SK-N-SH (cell line): ENCODE results near the gene VCAN. TPM values are rescaled to one million over a fixed set of nuclear protein-coding genes. Genes with fewer than 3 reads are reported as not detected.

Experiments used
- CTCF ChIA-PET: fragments of 300-600, 350-600 bp; formaldehyde crosslinking; extraction: SDS; loops from one replicate; lab custom pipeline; 2021; lab: Yijun Ruan, JAX
- POLR2A ChIA-PET: fragments of 350-600 bp; sonication (Branson Sonifier 250); formaldehyde crosslinking; extraction: SDS; loops from one replicate; lab custom pipeline; 2020; ENCODE audit warnings: antibody characterized with exemption, inconsistent platforms; lab: Yijun Ruan, JAX
- DNase-seq: peaks from one replicate; pipeline ENCODE4 v3.0.0; 2012
- H2AFZ ChIP-seq: fragments of 200-600 bp; sonication (generic); 2 replicates; pipeline ENCODE4 v1.8.1; 2016; ENCODE audit warnings: antibody characterized with exemption, mild to moderate bottlenecking, low read depth
- H3F3A ChIP-seq: fragments of 200-600 bp; sonication (generic); replicated peaks from 2 replicates; pipeline ENCODE3; 2016; ENCODE audit warnings: antibody characterized with exemption, mild to moderate bottlenecking; ENCODE audit not compliant: insufficient read depth
- H3K27ac ChIP-seq, 2 experiments: fragments of 200-500 bp in 1 of 2; fragments of 200-600 bp in 1 of 2; sonication (Bioruptor generic) in 1 of 2; sonication (generic), shearing (Covaris generic) in 1 of 2; 2 replicates each; pipeline versions ENCODE4 v1.5.1 to v1.6.1; 2014 to 2016; ENCODE audit warnings: low read depth in 2 of 2, inconsistent platforms in 1 of 2, low read length in 1 of 2, mild to moderate bottlenecking in 1 of 2, mixed read lengths in 1 of 2
- H3K27me3 ChIP-seq: fragments of 200-600 bp; sonication (generic), shearing (Covaris generic); 2 replicates; pipeline ENCODE4 v1.6.1; 2016; ENCODE audit warnings: mixed run types; ENCODE audit not compliant: insufficient read depth
- H3K36me3 ChIP-seq, 2 experiments: fragments of 200-500 bp in 1 of 2; fragments of 200-600 bp in 1 of 2; sonication (Bioruptor generic) in 1 of 2; sonication (generic) in 1 of 2; replicated peaks in 1 of 2; 2 replicates each; pipeline versions ENCODE3 to v1.5.1; 2014 to 2016; ENCODE audit warnings: low read length in 1 of 2, mild to moderate bottlenecking in 1 of 2; ENCODE audit not compliant: insufficient read depth in 2 of 2, control insufficient read depth in 1 of 2
- H3K4me1 ChIP-seq, 2 experiments: fragments of 200-500 bp in 1 of 2; fragments of 200-600 bp in 1 of 2; sonication (Bioruptor generic) in 1 of 2; sonication (generic), shearing (Covaris generic) in 1 of 2; 2 replicates each; pipeline versions ENCODE4 v1.5.1 to v1.6.1; 2014 to 2016; ENCODE audit warnings: low read depth in 1 of 2, low read length in 1 of 2, mixed run types in 1 of 2; ENCODE audit not compliant: insufficient read depth in 2 of 2, control insufficient read depth in 1 of 2
- H3K4me2 ChIP-seq: fragments of 200-600 bp; sonication (generic), shearing (Covaris generic); 2 replicates; pipeline ENCODE4 v1.6.1; 2017; ENCODE audit warnings: mixed run types
- H3K4me3 ChIP-seq, 2 experiments: fragments of 200-500 bp in 1 of 2; fragments of 200-600 bp in 1 of 2; sonication (Bioruptor generic) in 1 of 2; sonication (generic), shearing (Covaris generic) in 1 of 2; 2 replicates each; pipeline versions ENCODE4 v1.5.1 to v1.8.1; 2014 to 2016; ENCODE audit warnings: low read depth in 2 of 2, inconsistent platforms in 1 of 2, low read length in 1 of 2, mild to moderate bottlenecking in 1 of 2, mixed read lengths in 1 of 2, moderate library complexity in 1 of 2
- H3K79me2 ChIP-seq: fragments of 200-600 bp; sonication (generic); 2 replicates; pipeline ENCODE4 v1.8.1; 2017; ENCODE audit warnings: mild to moderate bottlenecking; ENCODE audit not compliant: insufficient read depth
- H3K9ac ChIP-seq: fragments of 200-600 bp; sonication (generic); 2 replicates; pipeline ENCODE4 v1.6.1; 2017; ENCODE audit warnings: mixed run types
- H3K9me2 ChIP-seq: fragments of 200-600 bp; sonication (generic); 2 replicates; pipeline ENCODE4 v1.6.1; 2017; ENCODE audit warnings: mixed run types
- H3K9me3 ChIP-seq: fragments of 200-600 bp; sonication (generic); 2 replicates; pipeline ENCODE4 v1.6.1; 2017; ENCODE audit warnings: mixed run types, mild to moderate bottlenecking, moderate library complexity
- H4K20me1 ChIP-seq: fragments of 200-600 bp; sonication (generic); 2 replicates; pipeline ENCODE4 v1.6.1; 2017; ENCODE audit warnings: mild to moderate bottlenecking, mixed run types; ENCODE audit not compliant: insufficient read depth
- CHD2 ChIP-seq: fragments of 150-350 bp; IDR thresholded peaks from 2 replicates; pipeline ENCODE4 v1.6.1; 2018; ENCODE audit warnings: low read length; ENCODE audit not compliant: partially characterized antibody
- GABPA ChIP-seq: IDR thresholded peaks from 2 replicates; pipeline ENCODE4 v1.4.0; 2012; ENCODE audit warnings: low read depth, mild to moderate bottlenecking
- GATA2 ChIP-seq: sonication (generic); formaldehyde crosslinking; IDR thresholded peaks from 2 replicates; pipeline ENCODE4 v1.5.0; 2020; ENCODE audit warnings: mild to moderate bottlenecking, missing genetic modification reagents
- JUND ChIP-seq: IDR thresholded peaks from 2 replicates; pipeline ENCODE4 v1.4.0; 2012
- MEF2A ChIP-seq: IDR thresholded peaks from 2 replicates; pipeline ENCODE4 v1.4.0; 2012; ENCODE audit warnings: low read depth, borderline replicate concordance
- MXI1 ChIP-seq: IDR thresholded peaks from 2 replicates; pipeline ENCODE4 v1.6.1; 2012; ENCODE audit warnings: mild to moderate bottlenecking, low read depth, low read length, improper control_type of control experiment
- NFIC ChIP-seq: IDR thresholded peaks from 2 replicates; pipeline ENCODE4 v1.4.0; 2012; ENCODE audit warnings: borderline replicate concordance
- NRF1 ChIP-seq: IDR thresholded peaks from 2 replicates; pipeline ENCODE4 v1.6.1; 2012; ENCODE audit warnings: low read depth, mild to moderate bottlenecking, low read length
- POLR2AphosphoS5 ChIP-seq: IDR thresholded peaks from 2 replicates; pipeline ENCODE4 v1.6.1; 2012; ENCODE audit warnings: low read depth, low read length
- RAD21 ChIP-seq: IDR thresholded peaks from 2 replicates; pipeline ENCODE4 v1.6.1; 2012; ENCODE audit warnings: mild to moderate bottlenecking, low read length
- SMC3 ChIP-seq: IDR thresholded peaks from 2 replicates; pipeline ENCODE4 v1.6.1; 2012; ENCODE audit warnings: low read depth, low read length, improper control_type of control experiment
- TCF12 ChIP-seq: IDR thresholded peaks from 2 replicates; pipeline ENCODE4 v1.4.0; 2012
- TEAD4 ChIP-seq: IDR thresholded peaks from 2 replicates; pipeline ENCODE4 v1.4.0; 2012; ENCODE audit warnings: mild to moderate bottlenecking, borderline replicate concordance; ENCODE audit not compliant: insufficient read depth
- WGBS: methylation state at CpG from one replicate; pipeline ENCODE4 v1.1.6; 2017; ENCODE audit warnings: low lambda C conversion rate; 5-methylcytosine and 5-hydroxymethylcytosine counted together
- polyA plus RNA-seq, 3 experiments: library from polyadenylated mRNA; depleted of rRNA; stranded (reverse); fragments of >200 nt; gene quantifications; 2 replicates each; pipeline ENCODE4 v1.2.3, GENCODE V29; 2012
- TF ChIP-seq, protein P1 (sequence below): IDR thresholded peaks from 2 replicates; pipeline ENCODE4 v1.4.0; 2012; ENCODE audit warnings: low read depth, borderline replicate concordance
- TF ChIP-seq, protein P2 (sequence below): fragments of 200-600 bp; sonication (generic); IDR thresholded peaks from 2 replicates; pipeline ENCODE4 v1.6.1; 2017; ENCODE audit warnings: antibody characterized with exemption, mild to moderate bottlenecking, moderate library complexity
- TF ChIP-seq, protein P3 (sequence below): IDR thresholded peaks from 2 replicates; pipeline ENCODE4 v1.6.1; 2012; ENCODE audit warnings: mild to moderate bottlenecking, low read depth, low read length, moderate library complexity
- TF ChIP-seq, protein P4 (sequence below): fragments of 150-350 bp; IDR thresholded peaks from 2 replicates; pipeline ENCODE4 v1.6.1; 2016; ENCODE audit warnings: mild to moderate bottlenecking, low read depth, low read length
- TF ChIP-seq, protein P5 (sequence below): IDR thresholded peaks from 2 replicates; pipeline ENCODE4 v1.4.0; 2012; ENCODE audit warnings: low read depth

The VCAN gene
- polyA plus RNA-seq, 1 of the 3 experiments (the other 2 are of a cell fraction): 142 TPM

DNA sequence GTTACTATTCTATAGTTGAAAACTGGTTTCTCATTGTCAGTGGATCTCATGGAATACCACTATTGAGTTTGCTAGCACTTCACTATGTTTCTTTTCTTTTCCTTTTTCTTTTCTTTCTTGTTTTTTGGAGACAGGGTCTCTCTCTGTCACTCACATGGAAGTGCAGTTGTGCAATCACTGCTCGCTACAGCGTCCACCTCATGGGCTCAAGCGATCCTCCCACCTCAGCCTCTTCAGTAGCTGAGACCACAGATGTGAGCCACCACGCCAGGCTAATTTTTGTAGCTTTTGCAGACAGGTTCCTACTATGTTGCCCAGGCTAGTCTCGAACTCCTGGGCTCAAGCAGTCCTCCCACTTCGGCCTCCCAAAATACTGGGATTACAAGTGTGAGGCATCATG lies 42.7 kb upstream of the VCAN start:
- Histone ChIP-seq H3K4me1 (no peaks in the 10 kb centered on the region; a peak in 1 of 4 replicates), H4K20me1 (no peaks in the 10 kb centered on the region), H3K36me3 (no peaks in the 10 kb centered on the region), H3K9me3 (no peaks in the 10 kb centered on the region), H3K9me2 (no peaks in the 10 kb centered on the region), H2AFZ (no peak overlapping the region), H3K27ac (no peak overlapping the region), H3K9ac (no peak overlapping the region), H3K4me3 (no peak overlapping the region), H3F3A (no peaks in the 10 kb centered on the region), H3K4me2 (no peak overlapping the region), H3K27me3 (no peaks in the 10 kb centered on the region), H3K79me2 (no peaks in the 10 kb centered on the region)
- 86% methylated on average over 6 of the region's 6 CpGs for WGBS
- TF ChIP-seq, protein P1, sequence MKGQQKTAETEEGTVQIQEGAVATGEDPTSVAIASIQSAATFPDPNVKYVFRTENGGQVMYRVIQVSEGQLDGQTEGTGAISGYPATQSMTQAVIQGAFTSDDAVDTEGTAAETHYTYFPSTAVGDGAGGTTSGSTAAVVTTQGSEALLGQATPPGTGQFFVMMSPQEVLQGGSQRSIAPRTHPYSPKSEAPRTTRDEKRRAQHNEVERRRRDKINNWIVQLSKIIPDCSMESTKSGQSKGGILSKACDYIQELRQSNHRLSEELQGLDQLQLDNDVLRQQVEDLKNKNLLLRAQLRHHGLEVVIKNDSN: no peak
- no peak for TF ChIP-seq CHD2
- no peak for TF ChIP-seq RAD21
- TF ChIP-seq, protein P2, sequence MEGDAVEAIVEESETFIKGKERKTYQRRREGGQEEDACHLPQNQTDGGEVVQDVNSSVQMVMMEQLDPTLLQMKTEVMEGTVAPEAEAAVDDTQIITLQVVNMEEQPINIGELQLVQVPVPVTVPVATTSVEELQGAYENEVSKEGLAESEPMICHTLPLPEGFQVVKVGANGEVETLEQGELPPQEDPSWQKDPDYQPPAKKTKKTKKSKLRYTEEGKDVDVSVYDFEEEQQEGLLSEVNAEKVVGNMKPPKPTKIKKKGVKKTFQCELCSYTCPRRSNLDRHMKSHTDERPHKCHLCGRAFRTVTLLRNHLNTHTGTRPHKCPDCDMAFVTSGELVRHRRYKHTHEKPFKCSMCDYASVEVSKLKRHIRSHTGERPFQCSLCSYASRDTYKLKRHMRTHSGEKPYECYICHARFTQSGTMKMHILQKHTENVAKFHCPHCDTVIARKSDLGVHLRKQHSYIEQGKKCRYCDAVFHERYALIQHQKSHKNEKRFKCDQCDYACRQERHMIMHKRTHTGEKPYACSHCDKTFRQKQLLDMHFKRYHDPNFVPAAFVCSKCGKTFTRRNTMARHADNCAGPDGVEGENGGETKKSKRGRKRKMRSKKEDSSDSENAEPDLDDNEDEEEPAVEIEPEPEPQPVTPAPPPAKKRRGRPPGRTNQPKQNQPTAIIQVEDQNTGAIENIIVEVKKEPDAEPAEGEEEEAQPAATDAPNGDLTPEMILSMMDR: no peak
- TF ChIP-seq MXI1: no peak
- TF ChIP-seq, protein P3, sequence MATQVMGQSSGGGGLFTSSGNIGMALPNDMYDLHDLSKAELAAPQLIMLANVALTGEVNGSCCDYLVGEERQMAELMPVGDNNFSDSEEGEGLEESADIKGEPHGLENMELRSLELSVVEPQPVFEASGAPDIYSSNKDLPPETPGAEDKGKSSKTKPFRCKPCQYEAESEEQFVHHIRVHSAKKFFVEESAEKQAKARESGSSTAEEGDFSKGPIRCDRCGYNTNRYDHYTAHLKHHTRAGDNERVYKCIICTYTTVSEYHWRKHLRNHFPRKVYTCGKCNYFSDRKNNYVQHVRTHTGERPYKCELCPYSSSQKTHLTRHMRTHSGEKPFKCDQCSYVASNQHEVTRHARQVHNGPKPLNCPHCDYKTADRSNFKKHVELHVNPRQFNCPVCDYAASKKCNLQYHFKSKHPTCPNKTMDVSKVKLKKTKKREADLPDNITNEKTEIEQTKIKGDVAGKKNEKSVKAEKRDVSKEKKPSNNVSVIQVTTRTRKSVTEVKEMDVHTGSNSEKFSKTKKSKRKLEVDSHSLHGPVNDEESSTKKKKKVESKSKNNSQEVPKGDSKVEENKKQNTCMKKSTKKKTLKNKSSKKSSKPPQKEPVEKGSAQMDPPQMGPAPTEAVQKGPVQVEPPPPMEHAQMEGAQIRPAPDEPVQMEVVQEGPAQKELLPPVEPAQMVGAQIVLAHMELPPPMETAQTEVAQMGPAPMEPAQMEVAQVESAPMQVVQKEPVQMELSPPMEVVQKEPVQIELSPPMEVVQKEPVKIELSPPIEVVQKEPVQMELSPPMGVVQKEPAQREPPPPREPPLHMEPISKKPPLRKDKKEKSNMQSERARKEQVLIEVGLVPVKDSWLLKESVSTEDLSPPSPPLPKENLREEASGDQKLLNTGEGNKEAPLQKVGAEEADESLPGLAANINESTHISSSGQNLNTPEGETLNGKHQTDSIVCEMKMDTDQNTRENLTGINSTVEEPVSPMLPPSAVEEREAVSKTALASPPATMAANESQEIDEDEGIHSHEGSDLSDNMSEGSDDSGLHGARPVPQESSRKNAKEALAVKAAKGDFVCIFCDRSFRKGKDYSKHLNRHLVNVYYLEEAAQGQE: no peak
- TF ChIP-seq TEAD4: no peak
- no peak for TF ChIP-seq POLR2AphosphoS5
- TF ChIP-seq TCF12: no peak
- no peak for TF ChIP-seq GATA2 (CRISPR knock-in tag)
- TF ChIP-seq, protein P4, sequence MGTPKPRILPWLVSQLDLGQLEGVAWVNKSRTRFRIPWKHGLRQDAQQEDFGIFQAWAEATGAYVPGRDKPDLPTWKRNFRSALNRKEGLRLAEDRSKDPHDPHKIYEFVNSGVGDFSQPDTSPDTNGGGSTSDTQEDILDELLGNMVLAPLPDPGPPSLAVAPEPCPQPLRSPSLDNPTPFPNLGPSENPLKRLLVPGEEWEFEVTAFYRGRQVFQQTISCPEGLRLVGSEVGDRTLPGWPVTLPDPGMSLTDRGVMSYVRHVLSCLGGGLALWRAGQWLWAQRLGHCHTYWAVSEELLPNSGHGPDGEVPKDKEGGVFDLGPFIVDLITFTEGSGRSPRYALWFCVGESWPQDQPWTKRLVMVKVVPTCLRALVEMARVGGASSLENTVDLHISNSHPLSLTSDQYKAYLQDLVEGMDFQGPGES: no peak
- no peak for TF ChIP-seq SMC3
- TF ChIP-seq GABPA: no peak
- TF ChIP-seq NFIC: no peak
- no peak for TF ChIP-seq MEF2A
- no peak for TF ChIP-seq NRF1
- no peak for TF ChIP-seq JUND
- TF ChIP-seq, protein P5, sequence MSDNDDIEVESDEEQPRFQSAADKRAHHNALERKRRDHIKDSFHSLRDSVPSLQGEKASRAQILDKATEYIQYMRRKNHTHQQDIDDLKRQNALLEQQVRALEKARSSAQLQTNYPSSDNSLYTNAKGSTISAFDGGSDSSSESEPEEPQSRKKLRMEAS: no peak
- CTCF ChIA-PET: interaction anchor here (1.0 to 2.6 kb wide), 6 partner anchors 9 to 787 kb away, joined by 3 to 11 read pairs (median 4); no protein-coding TSS in a partner anchor
- POLR2A ChIA-PET: no interaction called here
- DNase-seq: no peak
